Left forelimb (tissue), 1 donor: ENCODE results near the gene COASY.
"Not testable (repeated sequence)": the region's sequence is repeated elsewhere in the genome, so short reads cannot be mapped to it uniquely, and the experiment has no call there.

Experiments
- DNase-seq: peaks from one replicate; pipeline ENCODE4 v3.0.0-alpha.2; 2018; ENCODE audit warnings: low spot score

COASY gene

GRCh38 chr17:42574463-42574862 is 12.5 kb downstream of the COASY start:
- DNase-seq, result no peak

DNA sequence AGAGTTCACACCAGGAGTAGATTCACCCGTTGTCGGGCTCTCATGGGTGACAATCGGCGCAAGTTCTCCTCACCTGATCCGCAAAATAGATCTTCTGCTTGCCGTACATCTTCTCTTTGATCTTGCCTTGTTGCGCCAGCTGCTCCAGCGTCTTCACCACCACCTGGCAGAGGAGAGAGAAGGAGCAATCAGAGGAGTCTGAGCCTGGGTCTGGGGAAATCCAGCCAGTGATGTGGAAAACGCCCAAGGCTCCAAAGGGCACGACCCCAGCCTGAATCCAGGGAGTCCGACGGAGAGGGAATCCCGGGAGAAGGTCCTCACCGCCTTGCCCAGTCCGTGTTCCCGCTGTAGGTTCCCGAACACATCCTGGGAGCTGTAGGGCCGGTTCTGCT is 15.2 kb downstream of the COASY start:
- no peak for DNase-seq

DNA sequence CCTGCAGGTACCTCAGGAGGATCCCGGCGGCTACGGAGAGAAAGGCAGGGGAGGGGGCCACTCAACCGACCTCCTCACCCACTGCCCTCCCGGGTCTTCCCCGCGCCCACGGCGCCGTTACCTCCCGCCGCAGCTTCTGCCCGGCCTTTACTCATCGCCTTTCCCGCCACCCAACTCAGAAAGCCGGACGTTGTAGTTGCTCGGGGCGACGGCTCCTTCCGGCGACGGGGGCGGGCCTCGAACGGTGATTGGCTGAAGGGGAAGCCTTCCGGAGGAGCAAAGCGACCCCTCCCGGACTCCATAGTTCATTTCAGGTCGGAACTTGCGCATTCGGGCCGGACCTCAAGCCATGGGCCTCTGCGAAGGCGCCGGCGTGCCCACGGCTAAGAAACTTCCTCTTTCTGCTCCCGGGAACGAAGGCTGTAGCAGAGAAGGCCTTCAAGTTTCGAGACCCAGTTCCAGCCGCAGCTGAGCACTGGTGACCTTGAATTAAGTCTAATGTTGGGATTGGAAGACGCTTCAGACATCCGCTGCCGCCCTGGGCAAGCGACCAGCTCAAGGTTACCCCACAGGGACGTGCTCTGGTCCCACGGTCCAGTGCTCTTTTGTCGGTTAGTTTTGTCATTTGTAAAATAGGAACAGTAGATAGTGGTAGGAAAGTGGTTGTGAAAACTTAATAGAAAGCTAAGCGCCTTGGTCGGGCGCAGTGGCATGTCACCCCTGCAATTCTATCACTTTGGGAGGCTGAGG is 15.8 kb downstream of the COASY start, which contains the start of gene PSMC3IP:
PSMC3IP (minus strand) TSS at position 198 of the 750 bp plus-strand sequence; CDS start at position 155, 43 bp downstream.
- DNase-seq, result peak; percentile 95

GRCh38 chr17:42578282-42578869 is 16.4 kb downstream of the COASY start:
- DNase-seq, result peak; percentile 77

- DNase-seq, result no peak
These were observed 18.0 kb downstream of the COASY start for GRCh38 chr17:42579794-42580551.

DNA sequence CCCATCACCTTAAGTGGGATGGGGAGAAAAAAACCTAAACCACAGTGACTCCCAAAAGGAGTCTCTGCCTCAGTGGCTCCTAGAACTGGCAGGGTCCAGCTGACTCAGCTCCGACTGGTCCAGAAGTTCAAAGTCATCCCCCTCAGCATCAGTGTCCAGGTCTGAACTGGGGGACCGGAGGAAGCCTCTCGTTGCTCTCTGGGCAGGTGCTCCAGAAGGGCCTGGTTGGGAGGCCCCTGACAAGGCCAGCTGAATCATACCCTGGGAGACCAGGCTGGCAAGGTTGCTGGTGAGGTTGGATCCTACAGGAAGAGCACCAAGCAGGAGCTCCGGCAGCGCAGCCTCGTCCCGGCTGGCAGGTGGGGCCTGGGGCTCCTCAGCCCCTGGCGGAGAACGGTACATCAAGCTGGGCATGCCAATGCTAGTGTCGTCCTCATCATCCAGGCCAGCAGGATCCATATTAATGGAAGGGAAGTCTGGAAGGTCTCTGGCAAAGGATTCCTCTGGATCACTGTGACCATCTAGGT is 19.9 kb downstream of the COASY start:
- no peak for DNase-seq

GRCh38 chr17:42584880-42585279 is 22.9 kb downstream of the COASY start:
- DNase-seq, result no peak

GRCh38 chr17:42585353-42585752 is 23.4 kb downstream of the COASY start:
- no peak for DNase-seq

DNA sequence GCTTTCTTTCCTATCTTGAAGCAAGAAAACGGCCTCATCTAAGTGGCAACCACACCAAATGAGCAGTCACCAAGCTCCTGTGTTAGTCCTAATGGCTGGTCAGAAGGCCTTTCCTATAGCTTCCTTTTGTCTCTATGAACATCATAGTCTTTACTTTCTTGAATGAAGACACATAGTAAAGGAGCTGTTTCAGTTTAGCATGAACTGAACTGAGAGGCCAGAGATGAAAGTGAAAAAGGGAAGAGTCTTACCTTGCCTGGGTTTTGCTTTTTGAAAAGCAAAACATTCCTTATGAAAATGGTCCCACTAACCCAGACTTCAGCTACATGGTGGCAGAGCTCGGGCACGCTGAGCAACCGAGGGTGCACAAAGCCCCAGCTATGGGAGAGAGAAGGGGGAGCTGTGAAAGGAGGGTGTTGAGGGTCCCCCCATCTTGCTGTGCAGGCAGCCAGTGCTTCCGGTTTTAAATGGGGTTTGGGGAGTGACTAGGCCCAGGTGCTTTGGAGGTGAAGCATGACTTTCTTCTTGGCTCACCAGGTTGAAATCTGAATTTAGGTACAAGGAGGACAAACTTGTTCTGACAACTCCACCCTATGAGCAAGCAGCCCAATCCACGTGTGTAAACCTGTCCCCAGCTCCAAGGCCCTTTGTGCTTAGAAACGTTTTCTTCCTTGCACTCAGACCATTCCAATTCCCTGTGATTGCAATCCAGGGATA is 24.7 kb downstream of the COASY start:
- DNase-seq, result no peak

- no peak for DNase-seq
These were observed 28.9 kb downstream of the COASY start for GRCh38 chr17:42590886-42591285.

GRCh38 chr17:42591411-42591810 is 29.5 kb downstream of the COASY start:
- DNase-seq, result no peak

GRCh38 chr17:42596386-42596785 is 34.4 kb downstream of the COASY start:
- no peak for DNase-seq

DNA sequence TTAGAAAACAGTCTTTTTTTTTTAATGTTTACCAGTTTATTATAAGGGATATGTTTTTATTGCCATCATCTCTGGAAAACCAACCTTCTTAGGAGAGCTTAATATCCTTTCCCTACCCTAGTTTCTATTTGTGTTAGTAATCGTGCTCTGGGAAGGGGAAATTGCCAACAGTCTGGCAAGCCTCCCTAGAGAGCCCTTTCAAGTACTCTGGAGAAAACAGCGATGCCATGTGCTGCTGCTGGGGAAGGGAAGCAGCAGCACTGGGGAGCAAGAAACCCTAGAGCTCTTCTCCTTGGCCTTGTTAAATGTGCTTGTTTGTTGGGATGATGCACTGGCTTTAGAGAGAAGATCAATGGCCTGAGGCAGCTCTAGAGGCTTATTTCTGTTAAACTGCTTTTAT is 37.0 kb downstream of the COASY start:
- no peak for DNase-seq

DNA sequence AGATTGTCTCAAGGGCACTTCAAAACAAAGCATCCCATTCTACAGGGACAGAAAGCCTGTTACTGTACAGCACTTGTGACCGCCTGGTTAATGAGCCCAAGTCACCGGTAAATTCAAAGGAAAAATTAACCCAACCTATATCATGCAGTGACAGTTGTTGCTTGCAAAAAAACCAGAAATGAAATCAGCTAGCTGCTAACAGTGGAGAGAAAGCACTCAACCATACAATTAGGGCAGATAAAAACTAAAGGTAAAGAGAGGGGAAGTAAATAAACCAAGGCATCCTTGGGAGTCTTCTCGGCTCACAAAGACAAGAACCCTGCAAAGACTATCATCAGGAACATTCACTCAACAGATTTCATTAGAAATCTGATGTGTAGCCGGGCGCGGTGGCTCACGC is 41.4 kb downstream of the COASY start:
- no peak for DNase-seq

GRCh38 chr17:42607769-42608168 is 45.8 kb downstream of the COASY start:
- DNase-seq, result no peak

DNA sequence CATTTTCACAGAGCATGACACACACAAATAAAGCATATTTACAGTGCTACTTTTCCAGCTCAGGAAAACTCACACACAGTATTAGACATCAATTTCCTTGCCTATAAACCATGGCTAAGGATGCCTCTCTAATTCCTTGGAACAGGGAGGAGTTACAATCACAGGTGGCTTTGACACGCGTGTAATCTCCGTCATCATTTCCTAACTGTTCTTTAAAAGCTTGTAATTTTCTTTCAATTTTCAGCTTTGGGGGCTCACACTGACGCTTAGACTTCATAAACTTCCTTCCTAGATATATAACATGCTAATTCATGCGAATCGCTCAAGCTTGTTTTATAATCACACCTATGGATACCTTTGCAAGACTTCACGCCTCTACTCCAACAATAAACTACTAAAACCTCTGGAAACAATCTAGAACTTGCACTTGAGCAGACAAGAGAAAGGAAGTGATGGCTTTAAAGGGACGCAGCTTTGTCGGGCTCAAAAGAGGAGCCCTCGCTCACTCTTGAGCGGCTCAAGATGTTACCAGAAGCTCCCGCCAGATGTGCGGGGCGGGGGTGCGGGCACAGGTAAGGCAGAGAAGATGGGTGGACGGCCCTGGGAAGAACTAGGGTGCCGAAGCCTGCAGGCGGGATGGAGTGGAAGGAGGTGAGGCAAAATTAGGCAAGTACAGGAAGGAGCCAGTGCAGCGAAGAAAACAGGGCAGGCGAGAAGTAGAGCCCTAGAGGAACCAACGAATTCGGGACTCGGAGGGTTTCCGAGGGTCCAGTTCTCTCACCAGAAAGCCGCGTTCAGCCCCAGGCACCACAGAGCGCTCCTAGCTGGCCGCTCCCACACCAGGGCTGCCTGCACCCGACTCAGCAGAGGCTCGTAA is 46.6 kb downstream of the COASY start:
- no peak for DNase-seq

- DNase-seq, result peak; percentile 99
These were observed 47.4 kb downstream of the COASY start, which contains the start of the genes RETREG3 and TUBG1 for GRCh38 chr17:42609182-42609813. TSS of gene RETREG3 (minus strand) at chr17:42609374. CDS start at chr17:42609324, 50 bp downstream. TSS of gene TUBG1 (plus strand) at chr17:42609683. CDS start at chr17:42609738, 55 bp downstream.

- DNase-seq, result not testable (repeated sequence)
These were observed 48.2 kb downstream of the COASY start for GRCh38 chr17:42609814-42610801.

GRCh38 chr17:42612013-42612412 is 50.1 kb downstream of the COASY start:
- DNase-seq, result no peak
